Prostate gland (tissue), 2 donors: ENCODE measurements around the gene MCMBP.
"Not testable (repeated sequence)": the region's sequence is repeated elsewhere in the genome, so short reads cannot be mapped to it uniquely, and the experiment has no call there.

ENCODE experiments used
- CTCF ChIP-seq, 4 experiments: fragments of 200-600 bp in 2 of 4; fragments of 450-650 bp in 2 of 4; sonication (generic) in 2 of 4; IDR thresholded peaks; 1 replicate in 3 of 4; 2 replicates in 1 of 4; pipeline ENCODE4 v1.5.1; 2016 to 2019; ENCODE audit warnings: antibody characterized with exemption in 4 of 4, mild to moderate bottlenecking in 2 of 4, moderate library complexity in 2 of 4
- POLR2A ChIP-seq: fragments of 450-650 bp; IDR thresholded peaks from one replicate; pipeline ENCODE4 v1.6.1; 2016; ENCODE audit warnings: antibody characterized with exemption, mild to moderate bottlenecking
- POLR2AphosphoS5 ChIP-seq: sonication (generic); formaldehyde crosslinking; IDR thresholded peaks from one replicate; pipeline ENCODE4 v1.6.1; 2017; ENCODE audit warnings: antibody characterized with exemption

GRCh38 chr10:119907695-119908094 is 35.1 kb upstream of the MCMBP start:
- not testable (repeated sequence) for TF ChIP-seq CTCF (IDR thresholded peaks at IDR 0.05); POLR2AphosphoS5; POLR2A
